SU-DHL-6 (cell line): ENCODE data around the gene TRIM17.

Experiments
- H2AFZ ChIP-seq: fragments of 200-600 bp; sonication (generic); 2 replicates; pipeline ENCODE4 v1.6.1; 2014; ENCODE audit warnings: low read depth, mild to moderate bottlenecking, moderate library complexity, mixed read lengths, antibody characterized with exemption, low read length; ENCODE audit not compliant: severe bottlenecking
- H3F3A ChIP-seq: fragments of 200-600 bp; shearing (Covaris generic); 2 replicates; pipeline ENCODE4 v1.6.0; 2016; ENCODE audit warnings: antibody characterized with exemption, mild to moderate bottlenecking; ENCODE audit not compliant: insufficient read depth
- H3K27ac ChIP-seq: fragments of 200-600 bp; sonication (generic); 2 replicates; pipeline ENCODE4 v1.5.1; 2016; ENCODE audit warnings: low read depth, mild to moderate bottlenecking, low read length, moderate library complexity, mixed read lengths
- H3K27me3 ChIP-seq: fragments of 200-600 bp; sonication (generic), shearing (Covaris generic); 2 replicates; pipeline ENCODE4 v1.6.0; 2014; ENCODE audit warnings: mild to moderate bottlenecking, low read length
- H3K36me3 ChIP-seq: fragments of 200-600 bp; sonication (generic); 2 replicates; pipeline ENCODE4 v1.6.1; 2014; ENCODE audit warnings: mild to moderate bottlenecking, low read length, mixed read lengths
- H3K4me2 ChIP-seq: fragments of 300-600, 200-600 bp; shearing (Covaris generic), sonication (generic); 2 replicates; pipeline ENCODE4 v1.6.0; 2014; ENCODE audit warnings: low read length, low read depth, mild to moderate bottlenecking; ENCODE audit not compliant: poor library complexity, severe bottlenecking
- H3K4me3 ChIP-seq: fragments of 200-600 bp; sonication (generic); 2 replicates; pipeline ENCODE4 v1.5.1; 2014; ENCODE audit warnings: antibody characterized with exemption, low read length, mild to moderate bottlenecking, mixed read lengths; ENCODE audit not compliant: insufficient read depth, poor library complexity, severe bottlenecking
- H3K79me2 ChIP-seq: fragments of 200-600 bp; sonication (generic); 2 replicates; pipeline ENCODE4 v1.6.1; 2014; ENCODE audit warnings: mild to moderate bottlenecking, low read length, moderate library complexity; ENCODE audit not compliant: insufficient read depth
- H3K9ac ChIP-seq: fragments of 200-600 bp; sonication (generic); 2 replicates; pipeline ENCODE4 v1.7.0; 2014; ENCODE audit warnings: mild to moderate bottlenecking, low read length
- H3K9me2 ChIP-seq: fragments of 200-600 bp; sonication (generic); replicated peaks from 2 replicates; pipeline ENCODE4 v1.6.1; 2014; ENCODE audit warnings: low read length; ENCODE audit not compliant: insufficient read depth
- H3K9me3 ChIP-seq: fragments of 200-600 bp; sonication (generic); 2 replicates; pipeline ENCODE4 v1.6.1; 2014; ENCODE audit warnings: low read length, mixed read lengths; ENCODE audit not compliant: insufficient read depth
- H4K20me1 ChIP-seq: fragments of 200-600 bp; sonication (generic); 2 replicates; pipeline ENCODE4 v1.6.1; 2014; ENCODE audit warnings: low read depth, mild to moderate bottlenecking, antibody characterized with exemption, low read length, moderate library complexity, mixed read lengths
- EZH2phosphoT487 ChIP-seq: fragments of 200-600 bp; sonication (generic), shearing (Covaris generic); conservative IDR thresholded peaks from 2 replicates; pipeline ENCODE4 v1.6.1; 2018; ENCODE audit warnings: mild to moderate bottlenecking, antibody characterized with exemption, low read length, moderate library complexity, mixed read lengths
- TF ChIP-seq, protein P1 (sequence below): fragments of 200-600 bp; sonication (generic); IDR thresholded peaks from one replicate; pipeline ENCODE4 v1.5.1; 2017; ENCODE audit warnings: antibody characterized with exemption, mild to moderate bottlenecking, low read length, moderate library complexity; ENCODE audit not compliant: insufficient read depth, poor library complexity, severe bottlenecking

TRIM17 gene

DNA sequence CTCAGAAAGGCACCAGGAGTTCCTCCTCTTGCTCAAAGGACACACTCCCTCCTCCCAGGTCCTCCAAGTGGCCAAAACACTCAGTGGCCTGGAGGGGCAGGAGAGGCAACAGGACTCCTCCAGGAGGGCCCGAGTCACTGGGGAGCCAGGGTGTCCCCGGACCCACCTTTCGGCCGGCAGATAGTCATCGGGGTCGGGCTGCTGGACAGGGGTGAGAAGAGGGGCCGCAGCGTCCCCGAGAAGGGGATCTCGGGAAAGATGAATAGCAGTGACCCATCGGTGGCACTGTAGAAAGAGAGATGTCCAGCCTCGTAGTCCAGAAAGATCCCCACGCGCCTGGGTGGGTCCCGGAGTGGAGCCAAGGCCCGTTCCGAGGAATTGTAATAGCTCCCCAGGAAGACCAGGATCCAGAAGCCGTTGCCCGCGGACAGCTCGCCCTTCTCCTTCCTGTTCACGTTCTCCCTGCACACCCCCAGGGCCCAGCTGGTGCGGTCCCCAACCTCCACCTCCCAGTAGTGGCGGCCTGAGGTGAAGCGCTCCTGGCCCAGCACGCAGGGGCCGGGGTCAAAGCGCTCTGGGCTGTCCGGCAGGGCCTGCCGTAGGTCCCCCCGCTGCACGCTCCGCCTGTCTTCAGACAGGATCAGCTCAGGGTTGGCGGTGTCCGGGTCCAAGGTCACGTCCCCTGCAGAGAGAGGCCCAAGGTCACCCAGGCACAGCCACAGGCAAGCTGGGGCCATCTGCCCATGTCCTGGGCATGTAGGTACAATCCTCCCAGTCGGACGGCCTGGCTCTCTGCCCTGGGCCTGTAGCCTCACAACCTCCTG lies 21.9 kb downstream of the TRIM17 start:
- Histone ChIP-seq H4K20me1 (no peaks in the 10 kb centered on the region), H3K27me3 (no peaks in the 10 kb centered on the region), H3K9me3 (no peaks in the 10 kb centered on the region), H3K9me2 (no peaks in the 10 kb centered on the region), H3K4me2 (no peak overlapping the region), H3K9ac (no peak overlapping the region), H3K36me3 (no peaks in the 10 kb centered on the region), H3F3A (no peaks in the 10 kb centered on the region), H3K27ac (no peak overlapping the region), H3K79me2 (no peaks in the 10 kb centered on the region), H2AFZ (no peak overlapping the region), H3K4me3 (no peak overlapping the region)
- TF ChIP-seq, protein P1, sequence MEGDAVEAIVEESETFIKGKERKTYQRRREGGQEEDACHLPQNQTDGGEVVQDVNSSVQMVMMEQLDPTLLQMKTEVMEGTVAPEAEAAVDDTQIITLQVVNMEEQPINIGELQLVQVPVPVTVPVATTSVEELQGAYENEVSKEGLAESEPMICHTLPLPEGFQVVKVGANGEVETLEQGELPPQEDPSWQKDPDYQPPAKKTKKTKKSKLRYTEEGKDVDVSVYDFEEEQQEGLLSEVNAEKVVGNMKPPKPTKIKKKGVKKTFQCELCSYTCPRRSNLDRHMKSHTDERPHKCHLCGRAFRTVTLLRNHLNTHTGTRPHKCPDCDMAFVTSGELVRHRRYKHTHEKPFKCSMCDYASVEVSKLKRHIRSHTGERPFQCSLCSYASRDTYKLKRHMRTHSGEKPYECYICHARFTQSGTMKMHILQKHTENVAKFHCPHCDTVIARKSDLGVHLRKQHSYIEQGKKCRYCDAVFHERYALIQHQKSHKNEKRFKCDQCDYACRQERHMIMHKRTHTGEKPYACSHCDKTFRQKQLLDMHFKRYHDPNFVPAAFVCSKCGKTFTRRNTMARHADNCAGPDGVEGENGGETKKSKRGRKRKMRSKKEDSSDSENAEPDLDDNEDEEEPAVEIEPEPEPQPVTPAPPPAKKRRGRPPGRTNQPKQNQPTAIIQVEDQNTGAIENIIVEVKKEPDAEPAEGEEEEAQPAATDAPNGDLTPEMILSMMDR: no peak
- no peak for TF ChIP-seq EZH2phosphoT487

DNA sequence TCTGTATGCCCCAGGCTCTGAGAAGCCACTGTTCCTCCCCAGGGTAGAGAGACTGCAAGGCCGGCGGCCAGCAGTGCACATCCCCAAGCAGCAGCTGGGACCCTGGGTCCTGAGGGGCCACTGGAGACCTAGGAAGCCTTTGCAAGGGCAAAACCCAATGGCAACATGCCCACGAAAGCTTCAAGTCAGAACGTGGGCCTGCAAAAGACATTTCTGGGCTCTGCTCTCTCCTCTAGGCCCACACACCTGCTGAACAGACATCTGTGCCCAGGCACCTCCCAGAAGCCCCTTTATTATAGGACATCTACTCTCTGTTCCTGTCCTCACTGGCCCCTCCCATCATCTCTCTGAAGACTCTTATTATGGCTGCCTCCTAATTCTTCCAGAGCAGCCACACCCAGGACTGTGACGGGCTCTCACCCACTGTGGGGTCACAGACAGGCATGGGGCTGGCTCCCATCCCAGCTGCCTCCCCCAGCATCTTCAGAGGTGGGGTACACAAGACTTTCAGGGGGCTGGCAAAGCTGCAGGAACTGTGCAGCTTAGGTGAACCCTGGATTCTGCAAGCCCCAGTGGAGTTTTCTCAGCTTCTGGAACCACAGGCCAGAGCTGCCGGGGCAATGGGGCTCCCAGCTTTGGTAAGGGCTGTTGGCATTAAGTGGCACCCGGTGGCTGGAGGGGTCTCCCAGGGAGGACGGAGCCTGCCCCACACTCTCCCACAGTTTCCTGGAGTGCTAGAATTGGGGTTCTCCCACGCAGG lies 22.7 kb downstream of the TRIM17 start:
- no peak overlapping the region for H3K27ac ChIP-seq
- no peaks in the 10 kb centered on the region for H3F3A ChIP-seq
- no peak overlapping the region for H3K4me3 ChIP-seq
- H2AFZ ChIP-seq: no peak overlapping the region
- H3K4me2 ChIP-seq: no peak overlapping the region
- no peak for TF ChIP-seq EZH2phosphoT487
- TF ChIP-seq, protein P1: no peak
- no peaks in the 10 kb centered on the region for H3K79me2 ChIP-seq
- no peaks in the 10 kb centered on the region for H3K9me2 ChIP-seq
- no peaks in the 10 kb centered on the region for H3K27me3 ChIP-seq
- no peak overlapping the region for H3K9ac ChIP-seq
- no peaks in the 10 kb centered on the region for H3K36me3 ChIP-seq
- H3K9me3 ChIP-seq: no peaks in the 10 kb centered on the region
- no peaks in the 10 kb centered on the region for H4K20me1 ChIP-seq

DNA sequence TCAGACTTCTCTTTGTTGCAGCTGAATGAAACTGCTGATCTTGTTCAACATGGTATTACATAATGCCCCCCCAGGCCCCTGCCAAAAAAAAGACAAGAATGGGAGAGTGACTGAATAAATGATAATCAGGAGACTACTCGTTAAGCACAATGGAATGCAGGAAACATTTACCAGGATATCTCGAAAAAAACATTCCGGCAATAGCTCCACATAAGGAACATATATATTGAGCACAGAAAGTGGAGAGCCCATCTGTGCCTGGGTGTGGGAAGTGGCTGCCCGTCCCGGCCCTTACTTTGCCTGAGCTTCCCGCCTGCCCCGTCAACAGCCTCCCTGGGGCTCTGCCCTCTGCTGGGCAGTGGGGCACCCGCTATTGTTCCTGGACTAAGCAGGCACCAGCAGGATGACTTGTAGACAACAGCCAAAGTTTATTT lies 23.4 kb downstream of the TRIM17 start:
- Histone ChIP-seq H3K4me3 (no peak overlapping the region), H3F3A (no peaks in the 10 kb centered on the region), H3K9ac (no peak overlapping the region), H3K4me2 (no peak overlapping the region), H4K20me1 (no peaks in the 10 kb centered on the region), H3K79me2 (no peaks in the 10 kb centered on the region), H3K9me3 (no peaks in the 10 kb centered on the region), H2AFZ (no peak overlapping the region), H3K27ac (no peak overlapping the region), H3K36me3 (no peaks in the 10 kb centered on the region), H3K9me2 (no peaks in the 10 kb centered on the region), H3K27me3 (no peaks in the 10 kb centered on the region)
- no peak for TF ChIP-seq EZH2phosphoT487
- TF ChIP-seq, protein P1: peak; percentile 14
